Right atrium auricular region (tissue), 2 donors: Measurements from ENCODE around the gene ADGRE3. TPM values are rescaled to one million over a fixed set of nuclear protein-coding genes. Genes with fewer than 3 reads are reported as not detected.
"Not testable (repeated sequence)": the region's sequence is repeated elsewhere in the genome, so short reads cannot be mapped to it uniquely, and the experiment has no call there.

Source experiments
- DNase-seq: peaks from one replicate; pipeline ENCODE4 v3.0.0-alpha.2; 2019; ENCODE audit warnings: low spot score
- H3K27ac ChIP-seq, 2 donors: fragments of 200-600 bp; sonication (generic); 1 replicate in 1 of 2; 2 replicates in 1 of 2; pipeline ENCODE4 v1.5.1; 2016 to 2019
- H3K27me3 ChIP-seq, 2 donors: fragments of 200-600 bp; sonication (generic); one replicate each; pipeline versions ENCODE4 v1.5.1 to v1.6.0; 2017 to 2019
- H3K36me3 ChIP-seq: fragments of 200-600 bp; sonication (generic); one replicate; pipeline ENCODE4 v1.5.1; 2016
- H3K4me1 ChIP-seq, 2 donors: fragments of 200-600 bp; sonication (generic); one replicate each; pipeline versions ENCODE4 v1.5.1 to v1.6.0; 2017 to 2019
- H3K4me3 ChIP-seq, 2 donors: fragments of 200-600 bp; sonication (generic); 1 replicate in 1 of 2; 2 replicates in 1 of 2; pipeline ENCODE4 v1.5.1; 2017 to 2019; ENCODE audit warnings: mild to moderate bottlenecking in 1 of 2, moderate library complexity in 1 of 2
- H3K9me3 ChIP-seq, 2 donors: fragments of 200-600 bp; sonication (generic); one replicate each; pipeline ENCODE4 v1.5.1; 2019
- CTCF ChIP-seq, 2 donors: fragments of 200-600 bp; sonication (generic); IDR thresholded peaks; one replicate each; pipeline ENCODE4 v1.5.1; 2019; ENCODE audit warnings: antibody characterized with exemption in 2 of 2
- total RNA-seq, 2 donors: library from RNA; depleted of rRNA; stranded (reverse); fragments of >200 nt; gene quantifications; one replicate each; pipeline ENCODE4 v1.1.0, GENCODE V29; 2016

ADGRE3 gene
- total RNA-seq, 2 donors from 2014 or later = not detected

- H3K27ac ChIP-seq = no peak overlapping the region
- no peaks in the 10 kb centered on the region for H3K36me3 ChIP-seq
- no peak overlapping the region for H3K4me3 ChIP-seq
- no peaks in the 10 kb centered on the region for H3K4me1 ChIP-seq
- H3K9me3 ChIP-seq = peaks cover 4 to 15% of the 10 kb centered on the region in 2 donors
- no peak for TF ChIP-seq CTCF (IDR thresholded peaks at IDR 0.05)
- H3K27me3 ChIP-seq = no peaks in the 10 kb centered on the region
- no peak for DNase-seq
Measured at GRCh38 chr19:14619404-14619803, 55.2 kb downstream of the ADGRE3 start.

GRCh38 chr19:14616407-14616806, 58.2 kb downstream of the ADGRE3 start:
- H3K27me3 ChIP-seq = no peaks in the 10 kb centered on the region
- no peak for TF ChIP-seq CTCF (IDR thresholded peaks at IDR 0.05)
- peaks cover 4 to 15% of the 10 kb centered on the region in 2 donors for H3K9me3 ChIP-seq
- no peak overlapping the region for H3K27ac ChIP-seq
- no peaks in the 10 kb centered on the region for H3K36me3 ChIP-seq
- no peak overlapping the region for H3K4me3 ChIP-seq
- no peaks in the 10 kb centered on the region for H3K4me1 ChIP-seq
- DNase-seq = no peak

GRCh38 chr19:14615623-14616022, 59.0 kb downstream of the ADGRE3 start:
- TF ChIP-seq CTCF (IDR thresholded peaks at IDR 0.05) = no peak
- Histone ChIP-seq H3K27me3 (no peaks in the 10 kb centered on the region), H3K27ac (no peak overlapping the region)

GRCh38 chr19:14614099-14614412, 60.6 kb downstream of the ADGRE3 start:
- H3K27me3 ChIP-seq = no peaks in the 10 kb centered on the region
- no peak overlapping the region for H3K27ac ChIP-seq
- H3K9me3 ChIP-seq = peaks cover 0 to 4% of the 10 kb centered on the region in 2 donors
- no peaks in the 10 kb centered on the region for H3K36me3 ChIP-seq
- TF ChIP-seq CTCF (IDR thresholded peaks at IDR 0.05) = no peak
- DNase-seq = no peak
- no peaks in the 10 kb centered on the region for H3K4me1 ChIP-seq
- H3K4me3 ChIP-seq = no peak overlapping the region

More at GRCh38 chr19:14615623-14616022, 59.0 kb downstream of the ADGRE3 start:
- Histone ChIP-seq H3K36me3 (no peaks in the 10 kb centered on the region), H3K4me1 (no peaks in the 10 kb centered on the region), H3K4me3 (no peak overlapping the region), H3K9me3 (peaks cover 4 to 15% of the 10 kb centered on the region in 2 donors)
- DNase-seq = no peak

- H3K27me3 ChIP-seq, DNase-seq, H3K4me1 ChIP-seq, H3K4me3 ChIP-seq, H3K36me3 ChIP-seq, H3K27ac ChIP-seq, H3K9me3 ChIP-seq: not testable (repeated sequence)
Measured at GRCh38 chr19:14613399-14614098, 61.1 kb downstream of the ADGRE3 start.

- H3K9me3 ChIP-seq = no peaks in the 10 kb centered on the region
- no peak overlapping the region for H3K4me3 ChIP-seq
- no peak overlapping the region for H3K27ac ChIP-seq
- H3K4me1 ChIP-seq = no peaks in the 10 kb centered on the region
- H3K27me3 ChIP-seq = no peaks in the 10 kb centered on the region
- TF ChIP-seq CTCF (IDR thresholded peaks at IDR 0.05) = no peak
- DNase-seq = no peak
- no peaks in the 10 kb centered on the region for H3K36me3 ChIP-seq
Measured at GRCh38 chr19:14612657-14613056, 62.0 kb downstream of the ADGRE3 start.

GRCh38 chr19:14612242-14612641, 62.4 kb downstream of the ADGRE3 start:
- H3K4me3 ChIP-seq, H3K9me3 ChIP-seq, H3K27me3 ChIP-seq, H3K36me3 ChIP-seq, H3K4me1 ChIP-seq, DNase-seq, H3K27ac ChIP-seq: not testable (repeated sequence)
